ENCODE data around the gene ZNF101. TPM values are rescaled to one million over a fixed set of nuclear protein-coding genes. Genes with fewer than 3 reads are reported as not detected.
"Not testable (repeated sequence)": the region's sequence is repeated elsewhere in the genome, so short reads cannot be mapped to it uniquely, and the experiment has no call there.

The ZNF101 gene
- total RNA-seq, 1 experiment from 2014 or later, result 51.4 TPM

GRCh38 chr19:19696386-19696785 is 27.7 kb downstream of the ZNF101 start (continued):
- TF ChIP-seq, protein P1, sequence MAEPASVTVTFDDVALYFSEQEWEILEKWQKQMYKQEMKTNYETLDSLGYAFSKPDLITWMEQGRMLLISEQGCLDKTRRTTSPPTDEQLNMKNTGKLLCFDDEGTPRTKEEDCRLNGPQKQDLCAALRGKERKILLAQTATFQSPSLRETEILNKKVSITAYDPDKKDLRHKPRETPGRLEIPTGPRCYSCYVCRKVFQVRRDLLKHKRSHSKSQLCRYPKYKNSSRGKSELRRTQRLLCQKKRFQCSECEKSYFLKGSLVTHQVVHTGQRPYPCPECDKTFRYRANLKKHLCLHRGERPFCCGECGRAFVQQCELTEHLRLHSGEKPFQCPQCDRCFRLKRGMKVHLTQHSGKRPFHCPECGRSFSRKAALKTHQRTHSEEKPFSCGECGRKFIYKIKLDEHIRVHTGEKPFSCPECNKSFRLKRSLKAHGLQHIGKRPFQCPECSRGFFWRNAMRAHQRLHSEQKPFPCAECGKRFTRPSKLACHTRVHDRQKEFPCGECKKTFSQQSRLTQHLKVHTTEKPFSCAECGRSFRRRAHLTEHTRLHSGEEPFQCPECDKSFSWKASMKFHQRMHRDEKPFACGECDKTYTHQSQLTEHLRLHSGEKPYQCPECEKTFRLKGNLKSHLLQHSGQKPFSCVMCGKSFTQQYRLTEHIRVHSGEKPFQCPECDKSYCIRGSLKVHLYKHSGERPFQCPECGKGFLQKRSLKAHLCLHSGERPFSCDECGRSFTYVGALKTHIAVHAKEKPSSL (CRISPR knock-in tag; conservative IDR thresholded peaks at IDR 0.05), result no peak
- no peak for TF ChIP-seq SP1 (CRISPR knock-in tag; conservative IDR thresholded peaks at IDR 0.05)
- no peak for TF ChIP-seq ZMAT4 (CRISPR knock-in tag; IDR thresholded peaks at IDR 0.05)

- no peak overlapping the region for H3K27ac Mint-ChIP-seq
- peaks cover 8% of the 10 kb centered on the region; the same call in 1 of the 2 replicates for H3K9me3 Mint-ChIP-seq
- DNase-seq (ENCODE audit: low spot score) (no peak), ATAC-seq (no peak)
- no peaks in the 10 kb centered on the region for H3K4me1 Mint-ChIP-seq
- ChIA-PET POLR2A (no interaction called here), CTCF (interaction anchor here (1.5 kb wide), 1 partner anchor 124 kb away, joined by 3 read pairs; the partner anchor contains the start of gene ZNF506)
- TF ChIP-seq MYBL2 (CRISPR knock-in tag; IDR thresholded peaks at IDR 0.05) (no peak), ZNF219 (CRISPR knock-in tag; IDR thresholded peaks at IDR 0.05; ENCODE audit: borderline replicate concordance) (no peak)
- no peaks in the 10 kb centered on the region for H3K27me3 Mint-ChIP-seq (ENCODE audit: low read depth)
- no peaks in the 10 kb centered on the region for H3K36me3 Mint-ChIP-seq
- H3K4me3 Mint-ChIP-seq, result no peak overlapping the region
Measured at GRCh38 chr19:19697589-19697988, 28.9 kb downstream of the ZNF101 start.

GRCh38 chr19:19700493-19700892 is 31.9 kb downstream of the ZNF101 start:
- H3K4me1 Mint-ChIP-seq; CTCF ChIA-PET; H3K4me3 Mint-ChIP-seq; ATAC-seq; POLR2A ChIA-PET; H3K36me3 Mint-ChIP-seq; H3K27me3 Mint-ChIP-seq (ENCODE audit: low read depth); DNase-seq (ENCODE audit: low spot score); H3K27ac Mint-ChIP-seq: not testable (repeated sequence)
- peaks cover 13% of the 10 kb centered on the region; the same call in 1 of the 2 replicates for H3K9me3 Mint-ChIP-seq

- H3K9me3 Mint-ChIP-seq, result peaks cover 50% of the 10 kb centered on the region
- TF ChIP-seq CREB1 (CRISPR knock-in tag; IDR thresholded peaks at IDR 0.05), result no peak
- no peak for TF ChIP-seq IRF2 (CRISPR knock-in tag; IDR thresholded peaks at IDR 0.05; ENCODE audit: borderline replicate concordance, low read depth)
- no peak for TF ChIP-seq HMGA2 (CRISPR knock-in tag; IDR thresholded peaks at IDR 0.05)
- H3K27ac Mint-ChIP-seq, result no peak overlapping the region
- no peak overlapping the region for H3K4me3 Mint-ChIP-seq
- CTCF ChIA-PET, result no interaction called here
- DNase-seq (ENCODE audit: low spot score), result no peak
- POLR2A ChIA-PET, result interaction anchor here (0.7 kb wide), 1 partner anchor 1399 kb away, joined by 3 read pairs; no protein-coding TSS in a partner anchor
- no peaks in the 10 kb centered on the region for H3K4me1 Mint-ChIP-seq
- H3K36me3 Mint-ChIP-seq, result peaks cover 34% of the 10 kb centered on the region
- ATAC-seq, result no peak
- peaks cover 6% of the 10 kb centered on the region for H3K27me3 Mint-ChIP-seq (ENCODE audit: low read depth)
Measured at GRCh38 chr19:19704836-19705235, 36.2 kb downstream of the ZNF101 start.

GRCh38 chr19:19710506-19710905 is 41.9 kb downstream of the ZNF101 start:
- peaks cover 87% of the 10 kb centered on the region for H3K36me3 Mint-ChIP-seq
- ChIA-PET POLR2A (no interaction called here), CTCF (no interaction called here)
- no peak overlapping the region for H3K4me3 Mint-ChIP-seq
- H3K27me3 Mint-ChIP-seq (ENCODE audit: low read depth), result peaks cover 14% of the 10 kb centered on the region
- no peaks in the 10 kb centered on the region for H3K4me1 Mint-ChIP-seq
- H3K9me3 Mint-ChIP-seq, result peaks cover 85% of the 10 kb centered on the region
- H3K27ac Mint-ChIP-seq, result no peak overlapping the region
- DNase-seq (ENCODE audit: low spot score), result no peak
- no peak for ATAC-seq
- TF ChIP-seq, protein P2, sequence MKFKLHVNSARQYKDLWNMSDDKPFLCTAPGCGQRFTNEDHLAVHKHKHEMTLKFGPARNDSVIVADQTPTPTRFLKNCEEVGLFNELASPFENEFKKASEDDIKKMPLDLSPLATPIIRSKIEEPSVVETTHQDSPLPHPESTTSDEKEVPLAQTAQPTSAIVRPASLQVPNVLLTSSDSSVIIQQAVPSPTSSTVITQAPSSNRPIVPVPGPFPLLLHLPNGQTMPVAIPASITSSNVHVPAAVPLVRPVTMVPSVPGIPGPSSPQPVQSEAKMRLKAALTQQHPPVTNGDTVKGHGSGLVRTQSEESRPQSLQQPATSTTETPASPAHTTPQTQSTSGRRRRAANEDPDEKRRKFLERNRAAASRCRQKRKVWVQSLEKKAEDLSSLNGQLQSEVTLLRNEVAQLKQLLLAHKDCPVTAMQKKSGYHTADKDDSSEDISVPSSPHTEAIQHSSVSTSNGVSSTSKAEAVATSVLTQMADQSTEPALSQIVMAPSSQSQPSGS (CRISPR knock-in tag; IDR thresholded peaks at IDR 0.05; ENCODE audit: borderline replicate concordance, low read depth), result no peak
- TF ChIP-seq SMAD4 (CRISPR knock-in tag; IDR thresholded peaks at IDR 0.05), result no peak

- DNase-seq (ENCODE audit: low spot score) (no peak), ATAC-seq (no peak)
- H3K36me3 Mint-ChIP-seq, result peaks cover 94% of the 10 kb centered on the region
- no peaks in the 10 kb centered on the region for H3K4me1 Mint-ChIP-seq
- ChIA-PET CTCF (no interaction called here), POLR2A (no interaction called here)
- H3K27me3 Mint-ChIP-seq (ENCODE audit: low read depth), result peaks cover 14% of the 10 kb centered on the region
- no peak overlapping the region for H3K27ac Mint-ChIP-seq
- no peak overlapping the region for H3K4me3 Mint-ChIP-seq
- peaks cover 87% of the 10 kb centered on the region for H3K9me3 Mint-ChIP-seq
- TF ChIP-seq SP1 (CRISPR knock-in tag; conservative IDR thresholded peaks at IDR 0.05), result no peak
- TF ChIP-seq, protein P3, sequence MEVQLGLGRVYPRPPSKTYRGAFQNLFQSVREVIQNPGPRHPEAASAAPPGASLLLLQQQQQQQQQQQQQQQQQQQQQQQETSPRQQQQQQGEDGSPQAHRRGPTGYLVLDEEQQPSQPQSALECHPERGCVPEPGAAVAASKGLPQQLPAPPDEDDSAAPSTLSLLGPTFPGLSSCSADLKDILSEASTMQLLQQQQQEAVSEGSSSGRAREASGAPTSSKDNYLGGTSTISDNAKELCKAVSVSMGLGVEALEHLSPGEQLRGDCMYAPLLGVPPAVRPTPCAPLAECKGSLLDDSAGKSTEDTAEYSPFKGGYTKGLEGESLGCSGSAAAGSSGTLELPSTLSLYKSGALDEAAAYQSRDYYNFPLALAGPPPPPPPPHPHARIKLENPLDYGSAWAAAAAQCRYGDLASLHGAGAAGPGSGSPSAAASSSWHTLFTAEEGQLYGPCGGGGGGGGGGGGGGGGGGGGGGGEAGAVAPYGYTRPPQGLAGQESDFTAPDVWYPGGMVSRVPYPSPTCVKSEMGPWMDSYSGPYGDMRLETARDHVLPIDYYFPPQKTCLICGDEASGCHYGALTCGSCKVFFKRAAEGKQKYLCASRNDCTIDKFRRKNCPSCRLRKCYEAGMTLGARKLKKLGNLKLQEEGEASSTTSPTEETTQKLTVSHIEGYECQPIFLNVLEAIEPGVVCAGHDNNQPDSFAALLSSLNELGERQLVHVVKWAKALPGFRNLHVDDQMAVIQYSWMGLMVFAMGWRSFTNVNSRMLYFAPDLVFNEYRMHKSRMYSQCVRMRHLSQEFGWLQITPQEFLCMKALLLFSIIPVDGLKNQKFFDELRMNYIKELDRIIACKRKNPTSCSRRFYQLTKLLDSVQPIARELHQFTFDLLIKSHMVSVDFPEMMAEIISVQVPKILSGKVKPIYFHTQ (CRISPR knock-in tag; IDR thresholded peaks at IDR 0.05), result no peak
- no peak for TF ChIP-seq ZNF232 (CRISPR knock-in tag; IDR thresholded peaks at IDR 0.05)
- no peak for TF ChIP-seq MAX (CRISPR knock-in tag; IDR thresholded peaks at IDR 0.05)
- no peak for TF ChIP-seq E2F5 (CRISPR knock-in tag; IDR thresholded peaks at IDR 0.05)
- no peak for TF ChIP-seq RELA (CRISPR knock-in tag; IDR thresholded peaks at IDR 0.05; ENCODE audit: borderline replicate concordance)
- TF ChIP-seq TEAD4 (CRISPR knock-in tag; IDR thresholded peaks at IDR 0.05), result no peak
Measured at GRCh38 chr19:19711306-19711933, 42.8 kb downstream of the ZNF101 start.
